HEK293 (cell line): Measurements from ENCODE around the gene SPATA12.

Source experiments
- CTCF ChIA-PET: fragments of 350-600 bp; formaldehyde crosslinking; extraction: SDS; loops from one replicate; lab custom pipeline; 2021; ENCODE audit warnings: antibody characterized with exemption; lab: Yijun Ruan, JAX
- POLR2A ChIA-PET: fragments of 300-600 bp; formaldehyde crosslinking; extraction: SDS; loops from one replicate; lab custom pipeline; 2020; ENCODE audit warnings: antibody characterized with exemption, inconsistent platforms; lab: Yijun Ruan, JAX
- H3K27ac ChIP-seq: fragments of 200-500 bp; sonication (Bioruptor generic); 2 replicates; pipeline ENCODE4 v1.5.1; 2014; ENCODE audit warnings: low read depth, low read length, control low read depth, inconsistent platforms; ENCODE audit errors: extremely low read depth
- H3K36me3 ChIP-seq, 2 experiments: fragments of 200-500 bp in 1 of 2; sonication (Bioruptor generic) in 1 of 2; 1 replicate in 1 of 2; 2 replicates in 1 of 2; pipeline ENCODE4 v1.5.1; 2014 to 2017; ENCODE audit warnings: inconsistent platforms in 2 of 2, low read length in 2 of 2; ENCODE audit not compliant: control insufficient read depth in 2 of 2, insufficient read depth in 1 of 2
- H3K4me1 ChIP-seq: fragments of 200-500 bp; sonication (Bioruptor generic); 2 replicates; pipeline ENCODE4 v1.5.1; 2014; ENCODE audit warnings: mild to moderate bottlenecking, low read length, inconsistent platforms; ENCODE audit not compliant: control insufficient read depth, insufficient read depth
- H3K4me3 ChIP-seq: 2 replicates; pipeline ENCODE4 v1.5.1; 2011; ENCODE audit warnings: low read depth, mild to moderate bottlenecking, control low read depth, low read length, moderate library complexity
- H3K9me3 ChIP-seq: fragments of 200-500 bp; sonication (Bioruptor generic); 2 replicates; pipeline ENCODE4 v1.5.1; 2014; ENCODE audit warnings: low read depth, low read length, inconsistent platforms; ENCODE audit not compliant: control insufficient read depth, insufficient read depth
- EGR2 ChIP-seq: fragments of 450-650 bp; formaldehyde crosslinking; IDR thresholded peaks from 2 replicates; pipeline ENCODE4 v1.5.1; 2016; ENCODE audit warnings: low read depth, missing biosample characterization, missing genetic modification characterization
- GLI4 ChIP-seq: fragments of 450-650 bp; formaldehyde crosslinking; IDR thresholded peaks from 2 replicates; pipeline ENCODE4 v1.5.1; 2016; ENCODE audit warnings: missing biosample characterization, missing genetic modification characterization
- GLIS2 ChIP-seq: fragments of 450-650 bp; formaldehyde crosslinking; IDR thresholded peaks from 2 replicates; pipeline ENCODE4 v1.5.1; 2016; ENCODE audit warnings: missing biosample characterization, missing genetic modification characterization
- KLF1 ChIP-seq: fragments of 450-650 bp; formaldehyde crosslinking; IDR thresholded peaks from 2 replicates; pipeline ENCODE4 v1.5.1; 2016; ENCODE audit warnings: missing biosample characterization, missing genetic modification characterization
- SALL2 ChIP-seq: fragments of 450-650 bp; formaldehyde crosslinking; IDR thresholded peaks from 2 replicates; pipeline ENCODE4 v1.5.0; 2017; ENCODE audit warnings: missing biosample characterization, mild to moderate bottlenecking, missing genetic modification characterization, borderline replicate concordance
- SP7 ChIP-seq: fragments of 450-650 bp; formaldehyde crosslinking; IDR thresholded peaks from 2 replicates; pipeline ENCODE4 v1.5.1; 2016; ENCODE audit warnings: missing biosample characterization, missing genetic modification characterization
- TRIM28 ChIP-seq: IDR thresholded peaks from 2 replicates; pipeline ENCODE4 v1.6.1; 2011; ENCODE audit warnings: low read length, control low read depth, borderline replicate concordance
- ZBTB1 ChIP-seq: fragments of 450-650 bp; formaldehyde crosslinking; IDR thresholded peaks from 2 replicates; pipeline ENCODE4 v1.5.1; 2016; ENCODE audit warnings: missing biosample characterization, missing genetic modification characterization
- ZNF169 ChIP-seq: fragments of 450-650 bp; formaldehyde crosslinking; IDR thresholded peaks from 2 replicates; pipeline ENCODE4 v1.5.1; 2016; ENCODE audit warnings: missing biosample characterization, missing genetic modification characterization
- ZNF2 ChIP-seq: fragments of 450-650 bp; formaldehyde crosslinking; IDR thresholded peaks from 2 replicates; pipeline ENCODE4 v1.5.1; 2016; ENCODE audit warnings: missing biosample characterization, missing genetic modification characterization
- ZNF239 ChIP-seq: fragments of 450-650 bp; formaldehyde crosslinking; IDR thresholded peaks from 2 replicates; pipeline ENCODE4 v1.5.1; 2016; ENCODE audit warnings: missing biosample characterization, missing genetic modification characterization
- ZNF248 ChIP-seq: fragments of 450-650 bp; formaldehyde crosslinking; IDR thresholded peaks from 2 replicates; pipeline ENCODE4 v1.5.1; 2017; ENCODE audit warnings: missing biosample characterization, missing genetic modification characterization
- ZNF341 ChIP-seq: fragments of 450-650 bp; formaldehyde crosslinking; IDR thresholded peaks from 2 replicates; pipeline ENCODE4; 2016; ENCODE audit warnings: low read depth, missing biosample characterization, missing genetic modification characterization
- ZNF350 ChIP-seq: fragments of 450-650 bp; formaldehyde crosslinking; IDR thresholded peaks from 2 replicates; pipeline ENCODE4 v1.5.0; 2017; ENCODE audit warnings: missing biosample characterization, mild to moderate bottlenecking, missing genetic modification characterization
- ZNF585B ChIP-seq: fragments of 450-650 bp; formaldehyde crosslinking; IDR thresholded peaks from 2 replicates; pipeline ENCODE4 v1.5.1; 2016; ENCODE audit warnings: missing biosample characterization, missing genetic modification characterization
- TF ChIP-seq, protein P1 (sequence below): fragments of 450-650 bp; formaldehyde crosslinking; IDR thresholded peaks from 2 replicates; pipeline ENCODE4 v1.5.0; 2017; ENCODE audit warnings: missing biosample characterization, missing genetic modification characterization, borderline replicate concordance
- TF ChIP-seq, protein P2 (sequence below): fragments of 450-650 bp; formaldehyde crosslinking; IDR thresholded peaks from 2 replicates; pipeline ENCODE4 v1.5.1; 2016; ENCODE audit warnings: missing biosample characterization, missing genetic modification characterization
- TF ChIP-seq, protein P3 (sequence below): fragments of 450-650 bp; formaldehyde crosslinking; IDR thresholded peaks from 2 replicates; pipeline ENCODE4 v1.5.1; 2016; ENCODE audit warnings: missing biosample characterization, missing genetic modification characterization
- TF ChIP-seq, protein P4 (sequence below): fragments of 450-650 bp; formaldehyde crosslinking; IDR thresholded peaks from 2 replicates; pipeline ENCODE4 v1.5.1; 2016; ENCODE audit warnings: missing biosample characterization, missing genetic modification characterization, borderline replicate concordance
- TF ChIP-seq, protein P5 (sequence below): fragments of 450-650 bp; formaldehyde crosslinking; IDR thresholded peaks from 2 replicates; pipeline ENCODE4 v1.5.1; 2016; ENCODE audit warnings: missing biosample characterization, missing genetic modification characterization, borderline replicate concordance
- TF ChIP-seq, protein P6 (sequence below): fragments of 450-650 bp; formaldehyde crosslinking; IDR thresholded peaks from 2 replicates; pipeline ENCODE4 v1.5.1; 2016; ENCODE audit warnings: missing biosample characterization, missing genetic modification characterization
- TF ChIP-seq, protein P7 (sequence below): fragments of 450-650 bp; formaldehyde crosslinking; IDR thresholded peaks from 2 replicates; pipeline ENCODE4 v1.5.1; 2017; ENCODE audit warnings: missing biosample characterization, missing genetic modification characterization

The SPATA12 gene

DNA sequence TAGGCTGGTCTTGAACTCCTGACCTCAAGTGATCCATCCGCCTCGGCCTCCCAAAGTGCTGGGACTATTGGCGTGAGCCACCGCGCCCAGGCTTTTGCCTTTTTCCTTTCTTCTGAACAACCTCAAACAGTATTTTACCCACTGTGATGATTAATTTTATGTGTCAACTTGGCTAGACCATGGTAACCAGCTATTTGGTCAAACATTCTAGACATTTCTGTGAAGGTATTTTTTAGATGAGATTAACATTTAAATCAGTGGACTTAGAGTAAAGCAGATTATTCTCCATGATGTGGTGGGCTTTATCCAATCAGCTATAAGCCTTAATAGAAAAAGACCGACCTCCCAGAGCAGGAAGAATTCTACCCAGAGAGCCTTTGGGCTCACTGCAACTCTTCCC, 6.0 kb downstream of the SPATA12 start (continued):
- TF ChIP-seq, protein P1, sequence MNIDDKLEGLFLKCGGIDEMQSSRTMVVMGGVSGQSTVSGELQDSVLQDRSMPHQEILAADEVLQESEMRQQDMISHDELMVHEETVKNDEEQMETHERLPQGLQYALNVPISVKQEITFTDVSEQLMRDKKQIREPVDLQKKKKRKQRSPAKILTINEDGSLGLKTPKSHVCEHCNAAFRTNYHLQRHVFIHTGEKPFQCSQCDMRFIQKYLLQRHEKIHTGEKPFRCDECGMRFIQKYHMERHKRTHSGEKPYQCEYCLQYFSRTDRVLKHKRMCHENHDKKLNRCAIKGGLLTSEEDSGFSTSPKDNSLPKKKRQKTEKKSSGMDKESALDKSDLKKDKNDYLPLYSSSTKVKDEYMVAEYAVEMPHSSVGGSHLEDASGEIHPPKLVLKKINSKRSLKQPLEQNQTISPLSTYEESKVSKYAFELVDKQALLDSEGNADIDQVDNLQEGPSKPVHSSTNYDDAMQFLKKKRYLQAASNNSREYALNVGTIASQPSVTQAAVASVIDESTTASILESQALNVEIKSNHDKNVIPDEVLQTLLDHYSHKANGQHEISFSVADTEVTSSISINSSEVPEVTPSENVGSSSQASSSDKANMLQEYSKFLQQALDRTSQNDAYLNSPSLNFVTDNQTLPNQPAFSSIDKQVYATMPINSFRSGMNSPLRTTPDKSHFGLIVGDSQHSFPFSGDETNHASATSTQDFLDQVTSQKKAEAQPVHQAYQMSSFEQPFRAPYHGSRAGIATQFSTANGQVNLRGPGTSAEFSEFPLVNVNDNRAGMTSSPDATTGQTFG (tag by site-specific recombination): no peak
- no peak for TF ChIP-seq ZNF585B (tag by site-specific recombination)
- TF ChIP-seq ZNF239 (tag by site-specific recombination): no peak
- no peak for TF ChIP-seq EGR2
- TF ChIP-seq, protein P2, sequence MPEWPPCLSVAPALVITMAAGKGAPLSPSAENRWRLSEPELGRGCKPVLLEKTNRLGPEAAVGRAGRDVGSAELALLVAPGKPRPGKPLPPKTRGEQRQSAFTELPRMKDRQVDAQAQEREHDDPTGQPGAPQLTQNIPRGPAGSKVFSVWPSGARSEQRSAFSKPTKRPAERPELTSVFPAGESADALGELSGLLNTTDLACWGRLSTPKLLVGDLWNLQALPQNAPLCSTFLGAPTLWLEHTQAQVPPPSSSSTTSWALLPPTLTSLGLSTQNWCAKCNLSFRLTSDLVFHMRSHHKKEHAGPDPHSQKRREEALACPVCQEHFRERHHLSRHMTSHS: no peak
- TF ChIP-seq TRIM28: no peak
- no peak for TF ChIP-seq GLI4 (tag by site-specific recombination)
- TF ChIP-seq, protein P3, sequence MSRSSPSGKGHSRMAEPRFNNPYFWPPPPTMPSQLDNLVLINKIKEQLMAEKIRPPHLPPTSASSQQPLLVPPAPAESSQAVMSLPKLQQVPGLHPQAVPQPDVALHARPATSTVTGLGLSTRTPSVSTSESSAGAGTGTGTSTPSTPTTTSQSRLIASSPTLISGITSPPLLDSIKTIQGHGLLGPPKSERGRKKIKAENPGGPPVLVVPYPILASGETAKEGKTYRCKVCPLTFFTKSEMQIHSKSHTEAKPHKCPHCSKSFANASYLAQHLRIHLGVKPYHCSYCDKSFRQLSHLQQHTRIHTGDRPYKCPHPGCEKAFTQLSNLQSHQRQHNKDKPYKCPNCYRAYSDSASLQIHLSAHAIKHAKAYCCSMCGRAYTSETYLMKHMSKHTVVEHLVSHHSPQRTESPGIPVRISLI (tag by site-specific recombination): no peak
- no peak for TF ChIP-seq ZNF350 (tag by site-specific recombination)
- no peak for TF ChIP-seq SALL2 (tag by site-specific recombination)
- TF ChIP-seq, protein P4, sequence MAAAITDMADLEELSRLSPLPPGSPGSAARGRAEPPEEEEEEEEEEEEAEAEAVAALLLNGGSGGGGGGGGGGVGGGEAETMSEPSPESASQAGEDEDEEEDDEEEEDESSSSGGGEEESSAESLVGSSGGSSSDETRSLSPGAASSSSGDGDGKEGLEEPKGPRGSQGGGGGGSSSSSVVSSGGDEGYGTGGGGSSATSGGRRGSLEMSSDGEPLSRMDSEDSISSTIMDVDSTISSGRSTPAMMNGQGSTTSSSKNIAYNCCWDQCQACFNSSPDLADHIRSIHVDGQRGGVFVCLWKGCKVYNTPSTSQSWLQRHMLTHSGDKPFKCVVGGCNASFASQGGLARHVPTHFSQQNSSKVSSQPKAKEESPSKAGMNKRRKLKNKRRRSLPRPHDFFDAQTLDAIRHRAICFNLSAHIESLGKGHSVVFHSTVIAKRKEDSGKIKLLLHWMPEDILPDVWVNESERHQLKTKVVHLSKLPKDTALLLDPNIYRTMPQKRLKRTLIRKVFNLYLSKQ (tag by site-specific recombination): no peak

DNA sequence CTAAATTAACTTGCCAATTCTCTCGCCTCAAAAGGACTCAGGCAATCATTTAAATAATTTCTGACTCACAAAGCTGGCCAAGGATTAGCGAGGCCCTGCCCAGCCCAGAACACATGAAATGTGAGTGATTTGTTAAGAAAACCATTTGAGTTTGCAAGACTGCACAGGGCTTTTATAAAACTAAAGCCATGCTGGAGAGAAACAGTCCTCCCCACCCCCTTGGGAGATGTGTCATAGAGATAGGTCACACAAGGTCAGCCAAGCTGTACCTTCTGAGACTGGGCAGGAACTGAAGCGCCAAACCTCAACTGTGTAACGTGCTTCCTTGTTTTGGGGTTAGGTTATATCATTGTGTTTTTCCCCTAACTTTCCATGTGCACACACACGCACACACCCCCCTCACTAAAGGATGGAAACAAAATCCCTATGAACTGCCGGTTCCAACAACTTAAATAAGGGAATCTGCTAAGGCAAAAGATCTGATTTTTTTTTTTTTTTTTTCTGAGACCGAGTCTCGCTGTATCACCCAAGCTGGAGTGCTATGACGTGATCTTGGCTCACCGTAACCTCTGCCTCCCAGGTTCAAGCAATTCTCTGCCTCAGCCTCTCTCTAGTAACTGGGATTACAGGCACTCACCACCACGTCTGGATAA, 8.1 kb downstream of the SPATA12 start:
- no peaks in the 10 kb centered on the region for H3K36me3 ChIP-seq
- no peaks in the 10 kb centered on the region for H3K9me3 ChIP-seq
- no peak overlapping the region for H3K4me3 ChIP-seq
- H3K27ac ChIP-seq: no peak overlapping the region
- peaks cover 5% of the 10 kb centered on the region for H3K4me1 ChIP-seq
- ChIA-PET POLR2A (interaction anchor here (0.6 to 0.7 kb wide), 2 partner anchors 20 to 250 kb away, joined by 3 read pairs; no protein-coding TSS in a partner anchor), CTCF (interaction anchor here (1.0 to 1.8 kb wide), 2 partner anchors 10 to 73 kb away, joined by 3 to 16 read pairs; no protein-coding TSS in a partner anchor)
- TF ChIP-seq KLF1 (no peak), TRIM28 (peak; percentile 54; the same call in 1 of the 2 replicates), SP7 (tag by site-specific recombination) (peak; percentile 59), ZBTB1 (tag by site-specific recombination) (no peak), GLIS2 (tag by site-specific recombination) (no peak), ZNF341 (tag by site-specific recombination) (0 out of 2 replicates have a peak, but pooled peaks have one; percentile 13), ZNF169 (tag by site-specific recombination) (no peak), ZNF2 (tag by site-specific recombination) (no peak), ZNF248 (tag by site-specific recombination) (no peak)
- TF ChIP-seq, protein P5, sequence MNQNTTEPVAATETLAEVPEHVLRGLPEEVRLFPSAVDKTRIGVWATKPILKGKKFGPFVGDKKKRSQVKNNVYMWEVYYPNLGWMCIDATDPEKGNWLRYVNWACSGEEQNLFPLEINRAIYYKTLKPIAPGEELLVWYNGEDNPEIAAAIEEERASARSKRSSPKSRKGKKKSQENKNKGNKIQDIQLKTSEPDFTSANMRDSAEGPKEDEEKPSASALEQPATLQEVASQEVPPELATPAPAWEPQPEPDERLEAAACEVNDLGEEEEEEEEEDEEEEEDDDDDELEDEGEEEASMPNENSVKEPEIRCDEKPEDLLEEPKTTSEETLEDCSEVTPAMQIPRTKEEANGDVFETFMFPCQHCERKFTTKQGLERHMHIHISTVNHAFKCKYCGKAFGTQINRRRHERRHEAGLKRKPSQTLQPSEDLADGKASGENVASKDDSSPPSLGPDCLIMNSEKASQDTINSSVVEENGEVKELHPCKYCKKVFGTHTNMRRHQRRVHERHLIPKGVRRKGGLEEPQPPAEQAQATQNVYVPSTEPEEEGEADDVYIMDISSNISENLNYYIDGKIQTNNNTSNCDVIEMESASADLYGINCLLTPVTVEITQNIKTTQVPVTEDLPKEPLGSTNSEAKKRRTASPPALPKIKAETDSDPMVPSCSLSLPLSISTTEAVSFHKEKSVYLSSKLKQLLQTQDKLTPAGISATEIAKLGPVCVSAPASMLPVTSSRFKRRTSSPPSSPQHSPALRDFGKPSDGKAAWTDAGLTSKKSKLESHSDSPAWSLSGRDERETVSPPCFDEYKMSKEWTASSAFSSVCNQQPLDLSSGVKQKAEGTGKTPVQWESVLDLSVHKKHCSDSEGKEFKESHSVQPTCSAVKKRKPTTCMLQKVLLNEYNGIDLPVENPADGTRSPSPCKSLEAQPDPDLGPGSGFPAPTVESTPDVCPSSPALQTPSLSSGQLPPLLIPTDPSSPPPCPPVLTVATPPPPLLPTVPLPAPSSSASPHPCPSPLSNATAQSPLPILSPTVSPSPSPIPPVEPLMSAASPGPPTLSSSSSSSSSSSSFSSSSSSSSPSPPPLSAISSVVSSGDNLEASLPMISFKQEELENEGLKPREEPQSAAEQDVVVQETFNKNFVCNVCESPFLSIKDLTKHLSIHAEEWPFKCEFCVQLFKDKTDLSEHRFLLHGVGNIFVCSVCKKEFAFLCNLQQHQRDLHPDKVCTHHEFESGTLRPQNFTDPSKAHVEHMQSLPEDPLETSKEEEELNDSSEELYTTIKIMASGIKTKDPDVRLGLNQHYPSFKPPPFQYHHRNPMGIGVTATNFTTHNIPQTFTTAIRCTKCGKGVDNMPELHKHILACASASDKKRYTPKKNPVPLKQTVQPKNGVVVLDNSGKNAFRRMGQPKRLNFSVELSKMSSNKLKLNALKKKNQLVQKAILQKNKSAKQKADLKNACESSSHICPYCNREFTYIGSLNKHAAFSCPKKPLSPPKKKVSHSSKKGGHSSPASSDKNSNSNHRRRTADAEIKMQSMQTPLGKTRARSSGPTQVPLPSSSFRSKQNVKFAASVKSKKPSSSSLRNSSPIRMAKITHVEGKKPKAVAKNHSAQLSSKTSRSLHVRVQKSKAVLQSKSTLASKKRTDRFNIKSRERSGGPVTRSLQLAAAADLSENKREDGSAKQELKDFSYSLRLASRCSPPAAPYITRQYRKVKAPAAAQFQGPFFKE (tag by site-specific recombination): no peak
- TF ChIP-seq, protein P6, sequence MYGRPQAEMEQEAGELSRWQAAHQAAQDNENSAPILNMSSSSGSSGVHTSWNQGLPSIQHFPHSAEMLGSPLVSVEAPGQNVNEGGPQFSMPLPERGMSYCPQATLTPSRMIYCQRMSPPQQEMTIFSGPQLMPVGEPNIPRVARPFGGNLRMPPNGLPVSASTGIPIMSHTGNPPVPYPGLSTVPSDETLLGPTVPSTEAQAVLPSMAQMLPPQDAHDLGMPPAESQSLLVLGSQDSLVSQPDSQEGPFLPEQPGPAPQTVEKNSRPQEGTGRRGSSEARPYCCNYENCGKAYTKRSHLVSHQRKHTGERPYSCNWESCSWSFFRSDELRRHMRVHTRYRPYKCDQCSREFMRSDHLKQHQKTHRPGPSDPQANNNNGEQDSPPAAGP (tag by site-specific recombination): no peak
- TF ChIP-seq, protein P7, sequence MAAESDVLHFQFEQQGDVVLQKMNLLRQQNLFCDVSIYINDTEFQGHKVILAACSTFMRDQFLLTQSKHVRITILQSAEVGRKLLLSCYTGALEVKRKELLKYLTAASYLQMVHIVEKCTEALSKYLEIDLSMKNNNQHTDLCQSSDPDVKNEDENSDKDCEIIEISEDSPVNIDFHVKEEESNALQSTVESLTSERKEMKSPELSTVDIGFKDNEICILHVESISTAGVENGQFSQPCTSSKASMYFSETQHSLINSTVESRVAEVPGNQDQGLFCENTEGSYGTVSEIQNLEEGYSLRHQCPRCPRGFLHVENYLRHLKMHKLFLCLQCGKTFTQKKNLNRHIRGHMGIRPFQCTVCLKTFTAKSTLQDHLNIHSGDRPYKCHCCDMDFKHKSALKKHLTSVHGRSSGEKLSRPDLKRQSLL (tag by site-specific recombination): no peak
